ENCODE measurements around the gene KLC1.

KLC1 gene

GRCh38 chr14:103704708-103705107 is 75.7 kb downstream of the KLC1 start:
- no peak for DNase-seq (ENCODE audit: low spot score)

- DNase-seq (ENCODE audit: low spot score) = no peak
Observed at GRCh38 chr14:103705118-103705503, 76.1 kb downstream of the KLC1 start.

- DNase-seq (ENCODE audit: low spot score) = no peak
Observed at GRCh38 chr14:103705504-103706284, 76.7 kb downstream of the KLC1 start.

- DNase-seq (ENCODE audit: low spot score) = no peak
Observed at GRCh38 chr14:103706551-103707328, 77.7 kb downstream of the KLC1 start.

GRCh38 chr14:103707329-103708263 is 78.6 kb downstream of the KLC1 start:
- no peak for DNase-seq (ENCODE audit: low spot score)

GRCh38 chr14:103708750-103709187 is 79.8 kb downstream of the KLC1 start:
- no peak for DNase-seq (ENCODE audit: low spot score)

GRCh38 chr14:103709814-103710213 is 80.8 kb downstream of the KLC1 start:
- no peak for DNase-seq (ENCODE audit: low spot score)

GRCh38 chr14:103710771-103711377 is 81.9 kb downstream of the KLC1 start:
- DNase-seq (ENCODE audit: low spot score) = no peak

- no peak for DNase-seq (ENCODE audit: low spot score)
Observed at GRCh38 chr14:103711516-103712431, 82.8 kb downstream of the KLC1 start.

GRCh38 chr14:103712633-103713247 is 83.7 kb downstream of the KLC1 start:
- no peak for DNase-seq (ENCODE audit: low spot score)

- no peak for DNase-seq (ENCODE audit: low spot score)
Observed at GRCh38 chr14:103713304-103714062, 84.5 kb downstream of the KLC1 start.

- no peak for DNase-seq (ENCODE audit: low spot score)
Observed at GRCh38 chr14:103714063-103714724, 85.2 kb downstream of the KLC1 start.

- DNase-seq (ENCODE audit: low spot score) = peak; percentile 97
Observed at GRCh38 chr14:103715052-103716000, 86.3 kb downstream of the KLC1 start, which contains the start of the genes XRCC3 and ZFYVE21. Gene XRCC3 (minus strand): TSS chr14:103715451. CDS start chr14:103711087, 4,364 bp downstream. Gene ZFYVE21 (plus strand): TSS chr14:103715810. CDS start chr14:103715842, 32 bp downstream.

- DNase-seq (ENCODE audit: low spot score) = no peak
Observed at GRCh38 chr14:103716091-103716801, 87.2 kb downstream of the KLC1 start.

- DNase-seq (ENCODE audit: low spot score) = no peak
Observed at GRCh38 chr14:103716899-103717411, 87.9 kb downstream of the KLC1 start.

- DNase-seq (ENCODE audit: low spot score) = no peak
Observed at GRCh38 chr14:103718572-103718971, 89.6 kb downstream of the KLC1 start.

All from SK-N-DZ (cell line).